Panc1 (cell line): Measurements from ENCODE around the gene HOXA5.

Experiments used
- CTCF ChIP-seq: fragments of 450-650 bp; IDR thresholded peaks from 2 replicates; pipeline ENCODE4 v1.5.1; 2017; ENCODE audit warnings: mild to moderate bottlenecking
- POLR2AphosphoS5 ChIP-seq: IDR thresholded peaks from 2 replicates; pipeline ENCODE4 v1.6.1; 2012; ENCODE audit warnings: mild to moderate bottlenecking, low read depth, low read length, moderate library complexity
- REST ChIP-seq, 2 experiments: IDR thresholded peaks; 2 replicates each; pipeline ENCODE4 v1.6.1; 2011 to 2012; ENCODE audit warnings: low read depth in 2 of 2, control low read depth in 1 of 2, low read length in 1 of 2, mild to moderate bottlenecking in 1 of 2, moderate library complexity in 1 of 2; ENCODE audit not compliant: insufficient read depth in 1 of 2
- TCF7L2 ChIP-seq: IDR thresholded peaks from 2 replicates; pipeline ENCODE4 v1.6.1; 2011; ENCODE audit warnings: mild to moderate bottlenecking, low read depth, low read length, inconsistent platforms

- TF ChIP-seq REST (IDR thresholded peaks at IDR 0.05; ENCODE audit: insufficient read depth in 1 of 2, low read depth in 2 of 2, low read length in 1 of 2) (no peak), POLR2AphosphoS5 (no peak), TCF7L2 (no peak), CTCF (no peak)
Measured at GRCh38 chr7:27148031-27148755, 4.7 kb upstream of the HOXA5 start.
